GM10847 (cell line): ENCODE measurements around the gene ZNF581.

ENCODE experiments used
- POLR2A ChIP-seq: IDR thresholded peaks from 2 replicates; pipeline ENCODE4 v1.6.1; 2011; ENCODE audit not compliant: insufficient read length; ENCODE audit errors: extremely low read depth

Gene ZNF581

DNA sequence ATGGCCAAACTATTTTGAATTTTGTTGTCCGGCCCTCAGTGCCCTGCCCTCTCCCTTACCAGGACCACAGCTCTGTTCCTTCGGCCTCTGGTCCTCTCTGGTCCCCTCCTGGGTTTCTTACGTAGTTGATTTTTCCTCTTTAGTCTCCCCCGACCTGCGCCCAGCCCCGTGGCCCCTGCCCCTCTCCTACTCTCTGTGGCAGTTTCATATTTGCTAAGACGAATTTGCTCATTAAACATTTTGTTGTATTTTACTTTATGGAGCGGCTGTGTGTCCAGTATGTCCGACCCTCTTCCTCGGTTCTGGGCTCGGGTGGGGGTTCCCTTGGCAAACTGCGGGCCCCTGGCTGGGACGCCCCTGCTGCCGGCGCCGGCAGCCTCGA is 31.0 kb downstream of the ZNF581 start:
- TF ChIP-seq POLR2A: no peak

- TF ChIP-seq POLR2A: peak; percentile 23
Measured at GRCh38 chr19:55674841-55675660, 31.6 kb downstream of the ZNF581 start, which contains the start of gene EPN1. TSS of gene EPN1 (plus strand) at chr19:55675226. CDS start at chr19:55678628, 3,402 bp downstream.

GRCh38 chr19:55675661-55676354 is 32.4 kb downstream of the ZNF581 start:
- TF ChIP-seq POLR2A: no peak

- no peak for TF ChIP-seq POLR2A
Measured at GRCh38 chr19:55676383-55676782, 32.9 kb downstream of the ZNF581 start.

DNA sequence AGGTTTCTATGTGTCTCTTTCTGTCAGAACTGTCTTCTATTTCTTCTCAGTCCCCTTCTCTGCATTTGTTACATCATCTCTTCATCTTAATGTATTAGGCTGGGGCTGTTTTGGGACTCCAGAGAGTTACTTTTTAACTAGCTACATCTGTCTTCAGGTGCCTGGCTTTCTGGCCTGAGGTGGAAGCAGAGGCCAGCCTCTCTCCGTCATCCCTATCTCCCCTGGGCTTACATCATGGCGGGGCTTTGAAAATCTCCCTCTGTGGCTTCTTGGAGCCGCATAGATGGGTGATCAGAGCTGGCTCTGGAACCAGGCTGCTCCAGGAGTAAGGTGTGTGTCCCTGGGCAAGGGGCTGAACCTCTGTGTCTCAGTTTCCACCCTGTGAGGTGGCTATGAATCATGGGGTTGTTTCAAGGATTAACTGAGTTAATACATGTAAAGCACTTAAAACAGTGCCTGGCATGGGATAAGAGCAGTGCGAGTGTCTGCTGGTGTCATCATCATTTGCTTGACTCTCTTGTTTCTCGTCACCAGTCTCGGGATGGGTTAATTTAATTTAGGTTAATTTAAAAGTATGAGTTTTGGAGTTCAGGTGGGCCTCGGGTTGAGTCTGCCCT is 33.5 kb downstream of the ZNF581 start:
- no peak for TF ChIP-seq POLR2A

- no peak for TF ChIP-seq POLR2A
Measured at GRCh38 chr19:55677572-55678028, 34.2 kb downstream of the ZNF581 start.

GRCh38 chr19:55678121-55678671 is 34.7 kb downstream of the ZNF581 start:
- TF ChIP-seq POLR2A: peak; percentile 22

DNA sequence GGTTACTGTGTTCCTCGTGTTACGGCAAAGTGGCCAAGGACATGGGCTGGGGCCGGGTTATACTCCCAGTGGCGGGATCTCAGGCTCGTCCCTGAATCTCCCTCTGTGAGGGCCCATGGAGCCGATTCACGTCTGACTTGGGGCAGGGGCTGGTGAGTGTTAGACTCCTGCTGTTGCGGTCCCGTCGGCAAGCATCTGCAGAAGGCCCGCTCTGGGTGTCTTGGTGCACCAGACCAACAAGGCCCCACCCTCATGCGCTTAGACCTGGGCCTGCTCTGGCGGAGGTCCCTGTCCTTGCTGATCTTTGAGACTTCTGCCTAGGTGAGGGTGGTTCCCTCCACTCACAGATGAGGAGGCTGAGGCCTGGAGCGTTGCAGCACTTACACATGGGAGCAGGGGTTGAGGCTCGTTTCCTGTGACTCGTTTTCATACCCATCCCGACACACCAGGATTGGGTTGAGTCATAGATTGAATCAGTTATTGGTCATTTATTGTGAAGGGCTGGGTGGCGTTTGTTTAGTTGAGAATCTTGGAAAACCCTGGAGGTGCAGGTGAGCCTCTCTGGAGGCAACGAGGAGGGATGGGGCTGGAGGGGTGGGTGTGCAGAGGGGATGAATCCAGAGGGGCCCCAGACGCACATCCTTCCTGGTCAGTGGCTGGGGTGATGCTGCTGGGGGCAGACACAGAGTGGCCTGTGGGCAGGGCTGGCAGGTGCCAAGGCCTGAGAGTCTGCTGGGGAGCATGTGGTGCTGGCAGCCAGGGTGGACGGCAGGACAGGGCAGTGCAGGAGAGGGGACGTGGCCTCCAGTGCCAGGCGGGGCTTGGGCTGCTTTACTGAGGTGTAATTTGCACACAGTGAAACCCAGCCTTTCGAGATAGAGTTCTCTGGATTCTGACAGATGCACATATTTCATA is 36.2 kb downstream of the ZNF581 start:
- no peak for TF ChIP-seq POLR2A

- no peak for TF ChIP-seq POLR2A
Measured at GRCh38 chr19:55680339-55681130, 37.1 kb downstream of the ZNF581 start.

DNA sequence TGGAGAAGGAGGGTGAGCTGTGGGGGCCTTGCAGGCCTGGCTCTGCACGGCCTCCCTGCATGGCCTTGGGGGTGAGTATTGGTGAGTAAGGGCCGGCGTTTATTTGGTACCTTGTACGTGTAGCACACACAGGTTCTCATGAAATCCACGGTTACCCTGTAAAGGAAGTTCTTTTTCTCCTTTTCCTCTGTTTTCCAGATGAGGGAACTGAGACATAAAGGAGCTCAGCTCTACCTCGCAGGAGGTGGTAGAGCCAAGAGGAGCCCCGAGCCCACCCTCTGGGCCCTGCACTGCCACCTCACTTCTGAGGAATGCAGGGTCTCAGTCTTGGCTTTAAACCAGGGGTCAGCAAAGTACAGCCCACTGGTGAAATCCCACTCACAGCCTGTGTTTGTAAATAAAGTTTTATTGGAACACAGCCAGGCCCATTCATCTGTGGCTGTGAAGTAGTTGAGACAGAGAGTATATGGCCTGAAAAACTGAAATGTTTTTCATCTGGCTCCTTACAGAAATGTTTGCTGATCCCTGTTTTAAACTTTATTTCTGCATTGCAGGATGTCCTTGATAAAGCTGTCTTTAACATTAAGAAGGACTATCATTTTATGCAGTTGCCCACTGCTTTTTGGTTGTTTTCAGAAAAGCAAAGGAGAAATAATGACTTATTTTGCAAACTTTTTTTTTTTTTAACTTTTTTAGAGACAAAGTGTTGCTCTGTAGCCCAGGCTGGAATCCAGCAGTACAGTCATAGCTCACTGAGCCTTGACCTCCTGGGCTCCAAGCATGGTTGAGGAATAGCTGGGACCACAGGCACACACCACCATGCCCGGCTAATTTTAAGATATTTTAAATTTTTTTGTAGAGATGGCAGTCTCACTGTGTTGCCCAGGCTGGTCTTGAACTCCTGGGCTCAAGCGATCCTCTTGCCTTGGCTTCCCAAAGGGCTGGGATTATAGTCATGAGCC is 38.0 kb downstream of the ZNF581 start:
- TF ChIP-seq POLR2A: no peak

DNA sequence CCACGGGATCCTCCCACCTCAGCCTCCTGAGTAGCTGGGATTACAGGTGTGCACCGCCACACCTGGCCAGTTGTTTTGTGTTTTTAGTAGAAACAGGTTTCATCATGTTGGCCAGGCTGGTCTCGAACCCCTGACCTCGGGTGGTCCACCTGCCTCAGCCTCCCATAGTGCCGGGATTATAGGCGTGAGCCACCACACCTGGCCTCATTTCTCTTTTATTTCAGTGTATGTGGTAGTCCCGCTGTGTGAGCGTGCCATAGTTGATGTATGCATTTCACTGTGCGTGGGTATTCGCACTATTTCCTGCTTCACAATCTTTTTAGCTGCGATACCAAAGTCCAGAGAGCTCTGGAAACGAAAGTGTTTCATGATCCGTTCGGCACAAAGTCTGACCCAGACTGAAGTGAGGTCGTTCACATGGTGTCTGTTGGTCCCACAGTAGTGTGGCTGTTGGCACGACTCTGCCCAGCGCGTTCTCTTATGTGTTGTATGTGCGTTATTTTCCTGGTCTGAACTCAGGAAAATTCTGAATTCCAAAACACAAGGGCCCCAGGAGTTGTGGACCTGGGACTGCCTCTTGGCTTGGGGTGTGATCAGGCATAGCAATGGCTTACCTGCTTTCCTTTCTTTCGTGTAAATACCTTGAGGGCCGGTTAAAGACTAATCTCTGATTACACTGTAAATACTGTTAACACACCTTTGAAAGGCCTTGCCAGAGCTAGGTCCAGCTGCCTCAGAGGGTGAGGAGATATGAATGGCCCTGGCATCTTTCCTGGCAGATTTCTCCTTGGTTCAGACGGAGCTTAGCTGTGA is 40.2 kb downstream of the ZNF581 start:
- TF ChIP-seq POLR2A: no peak
